GM19238 (cell line): Measurements from ENCODE around the gene PEX26.
"Not testable (repeated sequence)": the region's sequence is repeated elsewhere in the genome, so short reads cannot be mapped to it uniquely, and the experiment has no call there.

Source experiments
- DNase-seq: peaks from one replicate; pipeline ENCODE4 v3.0.0; 2011; ENCODE audit warnings: low spot score; ENCODE audit not compliant: insufficient read length

PEX26 gene

DNA sequence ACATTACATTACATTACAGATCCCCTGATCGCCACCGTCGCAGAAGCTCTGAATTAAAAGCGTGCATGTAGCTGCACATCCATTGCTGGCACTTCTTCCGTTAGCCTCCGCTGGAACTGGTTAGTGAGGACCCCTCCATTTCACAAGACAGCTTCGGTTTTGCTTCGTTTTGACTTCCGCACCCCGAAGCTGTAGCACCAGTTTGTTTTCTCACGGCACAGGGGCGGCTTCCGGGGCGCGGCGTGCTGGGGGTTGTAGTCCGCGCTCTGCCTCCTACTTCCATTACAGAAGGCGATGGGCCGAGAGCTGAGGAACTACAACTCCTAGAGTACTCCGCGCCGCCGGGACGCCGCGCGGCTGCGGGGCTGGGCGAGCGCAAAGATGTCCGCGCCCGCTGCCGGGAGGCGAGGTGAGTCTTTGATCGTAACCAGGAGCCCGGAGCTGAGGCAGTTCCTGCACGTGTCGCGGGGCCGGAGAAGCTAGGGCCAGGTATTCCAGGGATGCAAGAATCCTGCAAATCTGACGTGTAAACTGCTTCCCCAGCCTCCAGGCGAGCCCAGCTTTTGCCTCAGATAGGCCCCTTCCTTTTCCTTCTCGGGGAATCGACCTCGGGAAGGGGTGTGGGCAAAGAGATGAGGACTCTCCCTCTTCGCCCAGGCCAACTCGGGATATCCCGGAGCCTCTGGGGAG, at the start of gene PEX26:
TSS of gene PEX26 (plus strand) at position 352 of the 690 bp plus-strand sequence. CDS start 387 bp downstream, outside the sequence.
- DNase-seq, result peak; percentile 92

GRCh38 chr22:18028817-18029527, 48.8 kb upstream of the PEX26 start:
- no peak for DNase-seq

- DNase-seq, result no peak
These were observed 48.0 kb upstream of the PEX26 start for GRCh38 chr22:18029686-18030267.

GRCh38 chr22:18031695-18032454, 45.9 kb upstream of the PEX26 start:
- DNase-seq, result no peak

- no peak for DNase-seq
These were observed 45.2 kb upstream of the PEX26 start for GRCh38 chr22:18032455-18033101.

GRCh38 chr22:18033204-18033998, 44.4 kb upstream of the PEX26 start:
- DNase-seq, result no peak

DNA sequence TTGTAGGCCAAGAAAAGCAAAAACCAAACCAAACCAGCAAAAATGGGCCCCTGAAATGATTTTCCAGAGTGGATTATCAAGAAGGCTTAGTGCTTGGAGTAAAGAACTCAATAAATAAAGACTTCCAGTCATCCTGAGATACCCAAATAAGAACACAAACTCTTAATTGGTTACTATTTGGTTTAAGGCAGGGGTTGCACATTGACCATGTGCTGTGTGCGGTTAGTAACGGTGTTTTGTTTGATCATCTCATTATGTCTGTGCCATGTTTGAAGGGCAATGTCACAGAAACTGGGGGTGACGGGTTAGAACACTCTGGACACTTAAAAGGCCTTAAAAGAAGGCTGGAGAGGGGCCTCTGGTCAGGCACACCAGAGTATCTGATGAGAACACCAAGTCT, 43.7 kb upstream of the PEX26 start:
- DNase-seq, result no peak

DNA sequence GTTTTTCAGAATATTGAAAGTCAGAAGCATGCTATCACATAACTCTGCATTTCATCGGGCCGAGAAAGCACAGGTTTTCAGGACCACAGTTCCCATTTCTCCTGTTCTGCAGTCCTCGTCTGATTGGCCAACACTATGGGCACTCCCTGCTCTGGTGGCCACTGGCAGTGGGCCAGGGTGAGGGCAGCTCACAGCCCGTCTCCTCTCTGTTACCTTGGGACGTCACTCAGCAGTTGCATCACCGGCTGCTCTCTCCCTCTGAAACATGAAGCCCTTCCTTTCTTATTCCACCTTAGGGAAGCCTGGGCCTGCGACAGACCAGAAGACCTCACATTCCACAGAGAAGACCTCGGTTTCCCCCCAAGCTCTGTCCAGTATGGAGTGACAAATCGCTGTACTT, 42.0 kb upstream of the PEX26 start:
- DNase-seq, result no peak

GRCh38 chr22:18040898-18041297, 36.9 kb upstream of the PEX26 start:
- DNase-seq, result not testable (repeated sequence)

GRCh38 chr22:18042685-18043084, 35.1 kb upstream of the PEX26 start:
- no peak for DNase-seq

DNA sequence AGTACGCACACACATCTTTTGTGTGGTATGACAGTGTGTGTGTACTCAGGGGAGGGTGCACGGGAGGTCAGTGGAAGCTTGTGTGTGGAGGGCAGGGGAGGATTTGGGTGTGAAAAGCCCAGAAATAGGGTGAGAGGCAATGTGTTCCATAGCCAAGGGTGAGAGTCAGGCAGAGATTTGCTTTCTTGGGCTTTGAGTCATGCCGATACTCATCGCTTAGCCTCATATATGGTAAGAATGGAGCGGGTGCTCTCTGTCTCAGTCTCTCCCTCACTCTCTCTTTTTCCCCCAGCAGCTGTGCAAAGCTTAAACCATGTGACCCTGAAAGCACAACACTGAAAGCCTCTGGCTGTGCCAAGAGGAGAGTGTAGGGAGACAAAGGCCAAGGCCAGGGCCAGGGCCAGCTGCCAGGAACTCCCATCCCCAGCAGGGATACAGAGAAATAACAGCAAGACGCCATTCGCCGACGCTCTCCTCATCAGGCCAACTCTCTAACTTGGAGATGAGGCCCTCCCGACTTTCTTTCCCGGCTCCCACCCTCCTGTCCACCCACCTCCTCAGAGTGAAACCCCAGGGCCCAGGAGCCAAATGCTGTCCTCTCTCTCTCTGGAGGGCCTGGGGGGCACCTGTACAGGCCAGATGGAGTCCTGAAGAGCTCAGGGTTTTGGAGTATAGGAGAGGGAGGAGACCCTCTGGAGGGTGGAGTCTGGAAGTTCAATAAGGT, 33.1 kb upstream of the PEX26 start:
- no peak for DNase-seq

DNA sequence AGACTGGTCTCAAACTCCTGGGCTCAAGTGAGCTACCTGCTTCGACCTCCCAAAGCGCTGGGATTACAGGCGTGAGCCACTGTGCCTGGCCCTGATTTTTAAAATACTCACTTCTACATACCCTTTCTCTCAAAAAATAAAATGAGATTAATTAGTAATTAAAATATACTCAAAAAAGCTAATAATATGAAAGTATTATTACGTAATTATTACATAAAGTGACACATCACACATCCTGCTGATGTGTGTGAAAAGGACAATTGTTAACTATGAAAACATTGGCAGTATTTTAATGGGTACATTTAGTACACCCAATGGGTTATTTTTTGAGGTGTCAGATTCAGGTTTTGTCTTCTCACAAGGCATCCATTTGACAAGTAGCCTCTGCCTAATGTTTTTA, 32.0 kb upstream of the PEX26 start:
- DNase-seq, result no peak

- no peak for DNase-seq
These were observed 29.7 kb upstream of the PEX26 start for GRCh38 chr22:18048041-18048440.

DNA sequence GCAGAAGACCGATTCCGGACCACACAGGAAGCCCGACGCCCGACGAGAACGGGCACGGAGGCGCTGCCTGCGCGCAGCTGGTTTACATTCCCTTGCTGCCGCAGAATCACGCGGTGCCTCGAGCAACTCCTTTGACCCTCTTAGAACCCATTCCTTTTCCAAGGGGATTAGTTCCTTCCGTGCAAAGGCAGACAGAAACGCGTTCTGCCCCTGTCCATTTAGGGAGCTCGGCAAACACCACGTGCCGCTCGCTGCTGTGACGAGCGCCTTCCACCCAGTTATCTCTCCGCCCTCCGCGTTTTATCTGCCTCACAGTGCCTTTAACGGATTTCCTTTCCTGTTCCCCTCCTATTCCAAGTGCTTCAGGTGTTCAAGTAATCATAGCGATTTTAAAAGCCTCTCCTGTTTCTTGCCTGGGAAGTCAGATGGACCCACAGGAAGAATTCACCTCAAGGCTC, 29.3 kb upstream of the PEX26 start:
- no peak for DNase-seq

GRCh38 chr22:18050065-18050464, 27.7 kb upstream of the PEX26 start:
- no peak for DNase-seq

GRCh38 chr22:18051113-18051512, 26.7 kb upstream of the PEX26 start:
- DNase-seq, result not testable (repeated sequence)

DNA sequence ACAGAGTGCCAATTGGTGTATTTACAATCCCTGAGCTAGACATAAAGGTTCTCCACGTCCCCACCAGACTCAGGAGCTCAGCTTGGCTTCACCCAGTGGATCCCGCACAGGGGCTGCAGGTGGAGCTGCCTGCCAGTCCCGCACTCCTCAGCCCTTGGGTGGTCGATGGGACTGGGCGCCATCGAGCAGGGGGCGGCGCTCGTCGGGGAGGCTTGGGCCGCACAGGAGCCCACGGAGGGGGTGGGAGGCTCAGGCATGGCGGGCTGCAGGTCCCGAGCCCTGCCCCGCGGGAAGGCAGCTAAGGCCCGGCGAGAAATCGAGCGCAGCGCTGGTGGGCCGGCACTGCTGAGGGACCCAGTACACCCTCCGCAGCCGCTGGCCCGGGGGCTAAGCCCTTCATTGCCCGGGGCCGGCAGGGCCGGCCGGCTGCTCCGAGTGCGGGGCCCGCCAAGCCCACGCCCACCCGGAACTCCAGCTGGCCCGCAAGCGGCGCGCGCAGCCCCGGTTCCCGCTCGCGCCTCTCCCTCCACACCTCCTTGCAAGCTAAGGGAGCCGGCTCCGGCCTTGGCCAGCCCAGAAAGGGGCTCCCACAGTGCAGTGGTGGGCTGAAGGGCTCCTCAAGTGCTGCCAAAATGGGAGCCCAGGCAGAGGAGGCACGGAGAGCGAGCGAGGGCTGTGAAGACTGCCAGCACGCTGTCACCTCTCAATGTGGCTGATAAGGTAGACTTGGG, 24.4 kb upstream of the PEX26 start:
- DNase-seq, result not testable (repeated sequence)

DNA sequence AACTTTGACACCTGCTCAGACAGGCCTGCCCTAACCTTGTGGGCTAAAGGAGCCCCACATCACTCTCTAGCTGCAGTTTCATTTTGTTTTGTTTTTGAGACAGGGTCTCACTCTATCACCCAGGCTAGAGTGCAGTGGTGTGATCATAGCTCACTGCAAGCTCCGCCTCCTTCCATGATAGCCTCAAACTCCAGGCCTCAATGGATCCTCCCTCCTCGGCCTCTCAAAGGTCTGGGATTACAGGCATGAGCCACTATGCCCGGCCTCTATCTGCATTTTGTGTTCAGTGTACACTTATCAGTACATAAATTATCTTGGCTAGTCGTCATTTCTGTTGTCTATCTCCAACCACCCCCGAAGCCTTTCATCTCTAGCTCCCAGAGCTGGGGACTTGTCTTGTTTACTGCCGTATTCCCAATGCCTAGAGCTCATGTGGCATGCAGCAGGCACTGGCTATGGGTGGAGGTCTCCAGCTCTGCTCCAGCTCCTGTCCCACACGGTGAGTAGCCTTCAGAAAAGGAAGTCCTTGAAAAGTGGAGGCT, 22.1 kb upstream of the PEX26 start:
- no peak for DNase-seq

GRCh38 chr22:18056161-18056666, 21.6 kb upstream of the PEX26 start:
- DNase-seq, result no peak
